K562 (cell line): ENCODE measurements around the gene NUP210.

Source experiments
- CTCF ChIP-seq, 3 experiments: IDR thresholded peaks in 2 of 3; conservative IDR thresholded peaks in 1 of 3; 2 replicates each; pipeline ENCODE4 v1.5.1; 2011 to 2012; ENCODE audit warnings: low read length in 3 of 3, mild to moderate bottlenecking in 3 of 3, control low read depth in 2 of 3, improper control_type of control experiment in 1 of 3, inconsistent platforms in 1 of 3, low read depth in 1 of 3, mixed read lengths in 1 of 3, moderate library complexity in 1 of 3; ENCODE audit not compliant: insufficient read depth in 2 of 3
- HNRNPL ChIP-seq: fragments of 200-400 bp; formaldehyde crosslinking; IDR thresholded peaks from 2 replicates; pipeline ENCODE4 v1.6.1; 2017; ENCODE audit warnings: low read depth, mild to moderate bottlenecking, low read length
- POLR2AphosphoS5 ChIP-seq: IDR thresholded peaks from 2 replicates; pipeline ENCODE4 v1.6.1; 2011; ENCODE audit warnings: mild to moderate bottlenecking, low read depth, low read length, moderate library complexity; ENCODE audit not compliant: control insufficient read depth, insufficient read depth
- PTTG1 ChIP-seq: fragments of 450-650 bp; IDR thresholded peaks from 2 replicates; pipeline ENCODE4 v1.6.1; 2016; ENCODE audit warnings: low read depth, mild to moderate bottlenecking, missing genetic modification characterization, missing compliant biosample characterization
- ZNF143 ChIP-seq: sonication (generic); formaldehyde crosslinking; IDR thresholded peaks from 2 replicates; pipeline ENCODE4 v1.9.0; 2022; ENCODE audit warnings: mild to moderate bottlenecking, missing genetic modification reagents
- TF ChIP-seq, protein P1 (sequence below): fragments of 450-650 bp; IDR thresholded peaks from 2 replicates; pipeline ENCODE4 v1.6.1; 2018; ENCODE audit not compliant: partially characterized antibody

- TF ChIP-seq, protein P1, sequence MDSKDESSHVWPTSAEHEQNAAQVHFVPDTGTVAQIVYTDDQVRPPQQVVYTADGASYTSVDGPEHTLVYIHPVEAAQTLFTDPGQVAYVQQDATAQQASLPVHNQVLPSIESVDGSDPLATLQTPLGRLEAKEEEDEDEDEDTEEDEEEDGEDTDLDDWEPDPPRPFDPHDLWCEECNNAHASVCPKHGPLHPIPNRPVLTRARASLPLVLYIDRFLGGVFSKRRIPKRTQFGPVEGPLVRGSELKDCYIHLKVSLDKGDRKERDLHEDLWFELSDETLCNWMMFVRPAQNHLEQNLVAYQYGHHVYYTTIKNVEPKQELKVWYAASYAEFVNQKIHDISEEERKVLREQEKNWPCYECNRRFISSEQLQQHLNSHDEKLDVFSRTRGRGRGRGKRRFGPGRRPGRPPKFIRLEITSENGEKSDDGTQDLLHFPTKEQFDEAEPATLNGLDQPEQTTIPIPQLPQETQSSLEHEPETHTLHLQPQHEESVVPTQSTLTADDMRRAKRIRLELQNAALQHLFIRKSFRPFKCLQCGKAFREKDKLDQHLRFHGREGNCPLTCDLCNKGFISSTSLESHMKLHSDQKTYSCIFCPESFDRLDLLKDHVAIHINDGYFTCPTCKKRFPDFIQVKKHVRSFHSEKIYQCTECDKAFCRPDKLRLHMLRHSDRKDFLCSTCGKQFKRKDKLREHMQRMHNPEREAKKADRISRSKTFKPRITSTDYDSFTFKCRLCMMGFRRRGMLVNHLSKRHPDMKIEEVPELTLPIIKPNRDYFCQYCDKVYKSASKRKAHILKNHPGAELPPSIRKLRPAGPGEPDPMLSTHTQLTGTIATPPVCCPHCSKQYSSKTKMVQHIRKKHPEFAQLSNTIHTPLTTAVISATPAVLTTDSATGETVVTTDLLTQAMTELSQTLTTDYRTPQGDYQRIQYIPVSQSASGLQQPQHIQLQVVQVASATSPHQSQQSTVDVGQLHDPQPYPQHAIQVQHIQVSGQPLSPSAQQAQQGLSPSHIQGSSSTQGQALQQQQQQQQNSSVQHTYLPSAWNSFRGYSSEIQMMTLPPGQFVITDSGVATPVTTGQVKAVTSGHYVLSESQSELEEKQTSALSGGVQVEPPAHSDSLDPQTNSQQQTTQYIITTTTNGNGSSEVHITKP = no peak
- TF ChIP-seq CTCF (IDR thresholded peaks at IDR 0.05 in 2 of 3, conservative IDR thresholded peaks at IDR 0.05 in 1 of 3; ENCODE audit: insufficient read depth in 2 of 3, low read depth in 1 of 3, low read length in 3 of 3) = no peak
- TF ChIP-seq HNRNPL = no peak
- TF ChIP-seq ZNF143 (CRISPR knock-in tag) = no peak
- TF ChIP-seq PTTG1 = no peak
- no peak for TF ChIP-seq POLR2AphosphoS5
Observed at GRCh38 chr3:13268120-13268519, 152.0 kb downstream of the NUP210 start.
